Measurements from ENCODE around the gene BCKDHB. TPM values are rescaled to one million over a fixed set of nuclear protein-coding genes. Genes with fewer than 3 reads are reported as not detected.

The BCKDHB gene
- total and polyA plus RNA-seq, 2 donors (not counting 3 experiments of a cell fraction or from before 2014, with no cell fraction given), result 5.6 to 12.2 TPM

DNA sequence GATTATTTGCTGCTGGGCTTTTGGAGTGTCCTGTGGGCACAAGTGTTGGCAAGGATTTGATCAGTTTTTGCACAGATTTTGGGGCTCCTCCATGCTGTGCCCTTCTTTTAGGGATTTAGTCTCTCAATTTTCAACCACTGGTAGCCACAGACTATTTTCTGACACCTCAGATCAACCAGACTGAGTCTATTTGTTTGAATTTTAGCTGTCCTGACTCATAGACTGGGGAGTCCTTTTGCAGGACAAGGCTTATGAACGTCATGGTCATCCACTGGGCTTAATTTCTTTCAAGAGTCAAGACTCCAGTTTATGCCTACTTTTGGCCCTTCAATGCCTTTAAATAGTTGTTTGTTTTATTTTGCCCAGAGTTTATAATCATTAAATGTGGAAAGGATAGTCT lies 59.3 kb downstream of the BCKDHB start:
- CTCF ChIA-PET, result interaction anchor here (0.8 to 2.3 kb wide), 4 partner anchors 10 to 59 kb away, joined by 3 to 8 read pairs (median 5); partner anchors contain the start of gene BCKDHB
- POLR2A ChIA-PET, result no interaction called here
- Histone ChIP-seq H4K20me1 (replicated peaks; ENCODE audit: control insufficient read depth, extremely low read depth, insufficient read depth, low read length) (no peaks in the 10 kb centered on the region), H3K9me3 (replicated peaks; ENCODE audit: control insufficient read depth, insufficient read depth, low read length) (no peaks in the 10 kb centered on the region), H3K4me3 (replicated peaks in 1 of 3; ENCODE audit: insufficient read depth in 1 of 3, low read depth in 1 of 3, low read length in 3 of 3) (no peak overlapping the region), H3K36me3 (ENCODE audit: control insufficient read depth in 2 of 2, extremely low read depth in 1 of 2, insufficient read depth in 2 of 2, low read length in 2 of 2) (no peaks in the 10 kb centered on the region), H3K79me2 (ENCODE audit: control insufficient read depth, insufficient read depth, low read length) (no peaks in the 10 kb centered on the region), H3K4me1 (ENCODE audit: control insufficient read depth, extremely low read depth, insufficient read depth, low read length) (peaks cover 19% of the 10 kb centered on the region), H3K9me1 (replicated peaks; ENCODE audit: control insufficient read depth, extremely low read depth, insufficient read depth, low read length) (no peaks in the 10 kb centered on the region), H3K27me3 (ENCODE audit: control insufficient read depth in 2 of 2, insufficient read depth in 2 of 2, low read length in 2 of 2) (no peaks in the 10 kb centered on the region), H3K4me2 (ENCODE audit: insufficient read depth, low read length) (no peak overlapping the region), H3K9ac (replicated peaks; ENCODE audit: extremely low read depth, insufficient read depth, low read length) (no peak overlapping the region), H2AFZ (ENCODE audit: low read depth, low read length) (no peak overlapping the region), H3K27ac (ENCODE audit: insufficient read depth, low read depth, low read length) (no peak overlapping the region)
- no TSS peak for BruUV-seq (replicated peaks)
- FAIRE-seq, result no peak
- dilution Hi-C loops (cut with MboI; ENCODE audit: extremely low pct_ligation_motif_present, low sequenced_read_pairs) (no loop called here), intact Hi-C loops (cut with micrococcal nuclease) (no loop called here)
- DNase-seq (ENCODE audit: low read depth, low spot score), result no peak
- no peak for TF ChIP-seq MYC (IDR thresholded peaks at IDR 0.05; ENCODE audit: low read depth, low read length)
- TF ChIP-seq EZH2 (IDR thresholded peaks at IDR 0.05; ENCODE audit: borderline replicate concordance, low read depth, low read length, severe bottlenecking), result no peak
- no peak for TF ChIP-seq POLR2AphosphoS5 (IDR thresholded peaks at IDR 0.05; ENCODE audit: insufficient read depth, low read depth, low read length)
- no peak for TF ChIP-seq FOS (IDR thresholded peaks at IDR 0.05; ENCODE audit: borderline replicate concordance, insufficient read depth, low read length)
- no peak for TF ChIP-seq JUN (IDR thresholded peaks at IDR 0.05; ENCODE audit: borderline replicate concordance, insufficient read depth, insufficient read length, low read depth)
- TF ChIP-seq MAX (IDR thresholded peaks at IDR 0.05; ENCODE audit: insufficient read depth, insufficient read length), result no peak
- no peak for TF ChIP-seq CTCF (IDR thresholded peaks at IDR 0.05; ENCODE audit: extremely low read depth in 1 of 2, insufficient read depth in 1 of 2, low read depth in 1 of 2, low read length in 2 of 2)
- no peak for TF ChIP-seq GATA2 (IDR thresholded peaks at IDR 0.05; ENCODE audit: insufficient read depth, insufficient read length, low read depth, low read length)
- TF ChIP-seq POLR2A (IDR thresholded peaks at IDR 0.05; ENCODE audit: low read depth, low read length), result no peak

Data from endothelial cell of umbilical vein (primary cell).